GM18868 (cell line): ENCODE data around the gene EXD3.

Experiments used
- ATAC-seq: cut with Tn5 transposase; IDR thresholded peaks from one replicate; pipeline ENCODE4 v1.9.1; 2021; ENCODE audit warnings: mild to moderate bottlenecking, moderate library complexity; ENCODE audit not compliant: unreplicated experiment

Gene EXD3

DNA sequence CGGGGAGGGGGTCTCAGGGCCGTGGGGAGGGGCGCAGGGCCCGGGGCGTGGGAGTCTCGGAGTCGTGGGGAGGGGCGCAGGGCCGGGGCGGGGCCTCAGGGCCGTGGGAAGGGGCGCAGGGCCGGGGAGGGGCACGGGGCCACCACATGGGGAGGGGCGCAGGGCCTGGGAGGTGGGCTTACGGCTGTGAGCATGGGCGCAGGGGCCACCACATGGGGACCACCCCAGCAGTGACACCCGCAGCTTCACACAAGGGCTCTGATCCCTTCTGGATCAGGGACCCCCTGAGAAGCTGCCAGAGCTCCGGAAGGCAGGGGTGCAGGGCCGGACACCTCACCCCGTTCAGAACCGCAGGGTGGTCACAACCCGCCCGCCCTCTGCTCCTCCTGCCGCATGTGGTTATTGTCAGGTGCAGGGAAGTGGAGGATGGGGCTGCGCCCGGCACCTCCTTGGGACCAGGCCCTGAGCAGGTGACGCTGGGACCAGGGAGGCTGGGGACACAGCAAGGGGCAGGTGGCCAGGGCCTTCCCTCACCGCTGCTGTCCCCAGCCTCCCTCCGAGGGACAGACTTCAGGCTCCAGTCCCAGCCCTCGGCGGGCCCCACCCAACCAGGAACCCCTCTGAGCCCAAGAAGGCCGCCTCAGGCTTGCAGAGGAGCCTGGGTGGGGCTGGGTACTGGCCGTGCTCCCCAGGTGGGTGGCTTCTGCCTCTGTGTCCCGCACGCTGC is 53.7 kb downstream of the EXD3 start:
- no peak for ATAC-seq

DNA sequence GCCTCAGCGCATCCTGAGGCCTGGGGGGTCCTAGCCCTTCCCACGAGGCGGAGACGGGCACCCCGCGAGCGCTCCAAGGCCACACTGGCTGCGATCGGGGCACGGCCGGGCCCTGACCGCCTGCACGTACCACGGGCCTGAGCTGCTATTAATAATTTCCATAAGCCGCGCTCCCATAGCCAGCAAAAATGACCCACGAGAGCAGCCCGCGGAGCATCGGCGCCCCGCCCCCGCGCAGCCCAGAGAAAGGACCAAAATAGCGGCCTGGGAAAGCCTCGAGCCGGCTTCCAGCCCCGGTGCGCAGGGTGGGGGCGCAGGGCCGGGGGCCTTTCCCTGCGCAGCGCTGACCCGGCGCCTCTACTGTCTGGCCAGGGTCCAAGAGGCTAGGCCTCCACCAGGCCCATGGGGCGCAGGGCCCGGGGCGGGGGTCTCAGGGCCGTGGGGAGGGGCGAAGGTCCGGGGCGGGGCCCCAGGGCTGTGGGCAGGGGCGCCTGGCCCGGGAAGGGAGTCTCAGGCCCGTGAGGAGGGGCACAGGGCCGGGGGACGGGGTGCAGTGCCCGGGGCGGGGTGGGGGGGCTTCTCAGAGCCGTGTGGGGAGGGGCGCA is 54.4 kb downstream of the EXD3 start:
- ATAC-seq = no peak

DNA sequence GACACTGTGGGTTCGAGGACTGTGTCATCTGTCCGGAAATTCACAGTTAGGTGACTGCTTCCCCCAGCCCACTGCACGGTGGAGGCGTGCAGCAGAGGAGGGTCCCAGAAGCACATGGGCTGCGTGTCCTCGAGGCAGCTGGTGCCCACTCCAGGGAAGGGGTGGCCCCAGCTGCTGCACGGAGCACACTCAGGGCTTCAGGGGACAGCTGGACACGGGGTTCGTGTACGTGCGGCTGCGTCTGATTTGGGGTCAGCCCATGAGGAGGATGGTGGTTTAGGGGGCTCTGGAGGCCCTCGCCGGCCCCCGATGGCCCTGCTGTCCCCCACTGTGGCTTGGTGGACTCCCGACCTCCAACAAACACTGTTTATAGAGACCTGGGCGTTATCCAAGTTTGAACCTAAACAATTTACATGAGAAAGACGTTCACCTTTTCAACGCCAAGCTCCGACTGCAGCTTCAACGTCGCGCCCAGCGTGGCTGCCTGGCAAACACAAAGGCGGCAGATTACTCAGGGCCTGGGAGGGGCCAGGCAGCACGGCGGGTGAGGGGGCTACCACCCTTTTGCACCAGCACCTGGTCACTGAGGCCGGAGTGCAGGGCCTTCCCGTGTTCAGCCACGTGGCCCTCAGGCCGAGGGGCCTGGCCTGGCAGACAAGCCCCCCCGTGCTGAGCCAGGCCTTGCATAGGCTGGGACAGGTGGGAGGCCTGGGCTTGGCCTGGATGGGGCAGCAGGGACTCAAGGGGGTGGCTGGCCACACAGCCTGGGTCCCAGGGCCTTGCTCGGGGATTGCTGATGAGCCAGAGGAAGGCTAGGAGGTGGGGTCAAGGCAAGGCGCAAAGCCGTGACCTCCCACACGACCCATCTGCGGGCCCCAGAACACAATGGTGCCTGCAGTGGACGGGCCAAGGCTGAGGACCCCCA is 55.2 kb downstream of the EXD3 start:
- ATAC-seq = no peak

DNA sequence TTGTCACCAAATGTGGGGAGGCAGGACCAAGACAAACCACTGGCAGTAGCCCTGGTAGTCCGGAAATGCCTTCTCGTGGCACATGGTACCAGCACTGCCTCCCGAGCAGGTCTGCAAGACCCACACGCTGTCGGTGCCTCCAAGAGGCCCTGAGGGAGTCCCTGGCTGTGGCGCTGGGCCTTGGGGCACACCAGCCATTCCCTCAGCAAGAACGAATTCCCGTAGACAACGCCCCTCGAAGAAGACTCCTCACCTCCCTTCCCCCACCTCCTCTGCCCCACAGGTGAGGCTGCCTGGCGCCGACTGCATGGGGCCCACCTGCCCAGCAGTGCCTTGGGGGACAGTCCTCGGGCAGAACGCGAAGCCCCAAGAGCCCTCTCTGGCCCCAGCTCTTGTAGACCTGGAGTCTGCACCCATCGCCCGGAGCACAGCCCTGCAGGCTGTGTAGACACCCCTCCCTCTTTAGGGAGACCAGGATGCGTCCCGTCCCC is 56.0 kb downstream of the EXD3 start:
- ATAC-seq = no peak

DNA sequence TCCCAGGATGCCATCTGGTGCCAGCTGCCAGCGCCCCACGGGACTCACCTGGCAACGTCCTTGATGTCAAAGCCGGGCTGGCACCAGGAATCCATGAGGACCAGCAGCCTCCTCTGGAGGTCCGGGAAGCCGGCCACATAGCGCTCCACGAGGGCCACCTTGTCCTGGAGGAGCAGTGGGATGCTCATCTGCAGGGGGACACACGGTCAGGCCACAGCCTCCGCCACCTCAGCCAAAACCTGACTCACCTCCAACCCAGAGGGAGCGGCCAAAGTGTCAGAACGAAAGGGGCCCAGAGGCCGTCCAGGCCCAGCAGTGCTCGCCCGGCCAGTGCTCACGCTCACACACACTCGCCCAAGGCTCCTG is 56.5 kb downstream of the EXD3 start:
- ATAC-seq = no peak

DNA sequence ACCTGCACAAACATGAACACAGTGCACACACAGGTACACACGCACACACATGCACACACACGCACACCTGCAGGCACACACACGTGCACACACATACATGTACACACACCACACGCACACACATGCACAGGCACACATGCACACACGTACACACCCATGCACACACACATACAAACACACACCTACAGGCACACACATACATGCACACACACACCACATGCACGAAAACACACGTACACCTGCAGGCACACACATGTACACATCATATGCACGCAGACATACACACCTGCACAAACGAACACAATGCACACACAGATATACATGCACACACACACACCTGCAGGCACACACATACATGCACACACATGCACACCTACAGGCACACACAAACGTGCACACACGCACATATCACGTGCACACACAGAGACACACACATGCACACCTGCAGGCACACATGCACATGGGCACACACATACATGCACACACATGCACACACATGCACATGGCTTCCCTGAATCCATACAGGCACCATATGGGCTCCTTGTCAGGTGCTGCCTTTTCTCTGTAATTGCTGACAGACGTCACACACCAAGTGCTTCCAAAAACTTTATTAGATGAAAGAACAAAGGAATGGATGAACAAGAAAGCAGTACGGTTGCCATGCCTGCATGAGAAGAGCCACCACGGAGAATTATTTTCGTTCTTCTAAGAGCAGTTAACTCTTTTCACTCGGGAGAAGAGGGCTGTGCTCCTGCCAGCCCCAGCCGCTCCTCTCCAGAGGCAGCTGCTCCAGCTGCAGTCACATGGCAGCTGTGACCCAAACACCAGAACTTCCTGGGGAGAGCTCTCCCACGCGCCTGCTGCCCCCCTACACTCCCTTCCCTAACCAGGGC is 57.2 kb downstream of the EXD3 start:
- ATAC-seq = no peak

DNA sequence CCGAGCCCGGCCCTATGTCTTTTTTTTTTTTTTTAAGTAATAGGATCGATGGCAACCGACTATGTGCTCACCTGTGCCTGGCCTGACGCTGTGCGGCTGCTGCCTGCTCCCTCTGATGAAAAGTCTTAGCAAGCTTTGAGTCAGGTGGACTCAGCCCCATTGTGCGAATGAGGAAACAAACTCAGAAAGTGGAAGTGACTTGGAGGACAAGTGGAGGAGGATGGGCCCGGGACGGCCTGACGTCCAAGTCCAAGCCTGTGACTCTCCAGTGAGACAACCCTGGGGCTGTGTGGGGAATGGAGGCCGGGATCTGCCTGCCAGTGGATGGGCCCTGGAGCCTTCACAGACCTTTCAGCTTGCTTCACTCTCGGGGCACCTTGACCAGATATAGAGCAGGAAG is 57.9 kb downstream of the EXD3 start:
- ATAC-seq = no peak

DNA sequence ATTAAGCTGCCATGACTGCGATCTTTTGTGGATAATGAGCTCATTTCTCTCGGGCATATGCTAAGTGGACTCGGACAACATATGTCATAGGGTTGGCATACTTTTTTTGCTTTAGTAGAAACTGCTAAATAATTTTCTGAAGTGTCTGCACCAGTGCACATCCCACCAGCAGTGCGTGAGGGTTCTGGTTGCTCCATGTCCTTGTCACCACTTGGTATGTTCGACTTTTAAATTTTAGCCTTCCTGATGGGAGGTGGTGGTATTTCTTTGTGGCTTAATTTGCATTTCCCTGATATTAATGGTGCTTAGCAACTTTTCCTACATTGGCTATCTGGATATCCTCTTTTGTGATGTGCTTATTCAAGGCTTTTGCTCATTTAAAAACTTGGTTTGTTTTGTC is 63.1 kb downstream of the EXD3 start:
- ATAC-seq = no peak

DNA sequence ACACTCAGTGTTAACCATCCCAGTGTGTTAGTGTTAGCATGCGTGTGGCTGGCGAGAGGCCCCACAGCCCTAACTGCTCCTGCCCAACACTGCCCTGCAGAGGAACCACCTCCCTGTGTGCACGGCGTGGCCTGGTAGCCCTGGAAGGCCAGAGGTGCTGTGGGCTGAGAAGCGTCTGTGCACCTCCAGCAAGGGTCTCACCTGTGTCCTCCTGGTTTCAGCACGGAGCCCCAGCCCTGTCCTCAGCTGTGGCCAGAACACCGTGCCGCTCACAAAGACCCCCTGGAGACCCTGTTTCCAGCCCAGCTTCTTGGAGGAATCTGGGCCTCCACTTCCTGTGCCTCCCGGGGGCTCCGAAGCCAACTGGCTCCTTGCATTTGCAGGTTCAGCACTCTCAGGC is 64.8 kb downstream of the EXD3 start:
- ATAC-seq = no peak

DNA sequence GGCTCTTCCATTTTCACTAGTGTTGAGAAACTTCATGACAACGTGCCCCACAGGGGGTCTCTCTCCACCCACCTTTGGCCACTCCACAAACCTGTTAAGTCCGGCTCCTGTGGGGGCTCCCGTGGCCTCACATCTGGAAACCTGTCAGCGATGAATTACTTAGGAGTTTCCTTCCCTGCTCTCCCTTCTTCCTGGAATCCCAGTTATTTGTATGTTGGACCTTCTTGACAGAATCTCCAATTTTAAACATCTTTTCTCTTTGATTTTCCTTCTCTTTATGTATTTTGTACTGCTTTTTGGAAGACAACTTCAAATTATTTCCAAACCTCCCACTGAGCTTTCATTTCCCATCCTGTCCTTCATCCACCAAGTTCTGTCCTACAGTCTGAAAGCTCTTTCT is 65.8 kb downstream of the EXD3 start:
- no peak for ATAC-seq

DNA sequence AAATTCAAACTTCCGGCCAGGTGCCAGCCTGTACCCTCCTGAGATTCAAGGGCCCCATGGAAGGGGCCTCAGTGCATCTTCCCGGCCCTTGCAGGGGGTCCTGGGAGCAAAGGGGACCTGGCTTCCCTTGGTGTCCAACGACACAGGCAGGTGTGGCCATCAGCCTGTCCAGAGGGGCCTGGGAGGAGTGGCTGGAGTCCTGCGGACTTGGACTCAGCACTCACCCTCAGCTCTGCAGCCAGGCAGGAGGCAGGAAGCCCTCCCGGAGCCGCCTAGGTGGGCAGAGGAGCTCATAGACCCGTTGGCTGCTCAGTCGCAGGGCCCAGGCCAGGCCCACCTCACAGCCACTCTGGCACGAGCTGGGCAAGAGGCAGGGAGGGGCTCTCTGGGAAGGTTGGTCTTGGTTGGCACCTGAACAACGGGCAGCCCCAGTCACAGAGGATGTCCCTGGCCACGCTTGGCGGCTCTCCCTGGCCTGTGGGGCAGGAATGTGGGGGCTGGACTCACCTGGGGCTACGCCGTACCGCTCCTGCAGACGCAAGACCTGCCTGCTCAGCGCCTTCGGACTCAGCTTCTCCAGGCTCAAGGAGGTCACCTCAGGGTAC is 67.1 kb downstream of the EXD3 start:
- ATAC-seq = no peak

DNA sequence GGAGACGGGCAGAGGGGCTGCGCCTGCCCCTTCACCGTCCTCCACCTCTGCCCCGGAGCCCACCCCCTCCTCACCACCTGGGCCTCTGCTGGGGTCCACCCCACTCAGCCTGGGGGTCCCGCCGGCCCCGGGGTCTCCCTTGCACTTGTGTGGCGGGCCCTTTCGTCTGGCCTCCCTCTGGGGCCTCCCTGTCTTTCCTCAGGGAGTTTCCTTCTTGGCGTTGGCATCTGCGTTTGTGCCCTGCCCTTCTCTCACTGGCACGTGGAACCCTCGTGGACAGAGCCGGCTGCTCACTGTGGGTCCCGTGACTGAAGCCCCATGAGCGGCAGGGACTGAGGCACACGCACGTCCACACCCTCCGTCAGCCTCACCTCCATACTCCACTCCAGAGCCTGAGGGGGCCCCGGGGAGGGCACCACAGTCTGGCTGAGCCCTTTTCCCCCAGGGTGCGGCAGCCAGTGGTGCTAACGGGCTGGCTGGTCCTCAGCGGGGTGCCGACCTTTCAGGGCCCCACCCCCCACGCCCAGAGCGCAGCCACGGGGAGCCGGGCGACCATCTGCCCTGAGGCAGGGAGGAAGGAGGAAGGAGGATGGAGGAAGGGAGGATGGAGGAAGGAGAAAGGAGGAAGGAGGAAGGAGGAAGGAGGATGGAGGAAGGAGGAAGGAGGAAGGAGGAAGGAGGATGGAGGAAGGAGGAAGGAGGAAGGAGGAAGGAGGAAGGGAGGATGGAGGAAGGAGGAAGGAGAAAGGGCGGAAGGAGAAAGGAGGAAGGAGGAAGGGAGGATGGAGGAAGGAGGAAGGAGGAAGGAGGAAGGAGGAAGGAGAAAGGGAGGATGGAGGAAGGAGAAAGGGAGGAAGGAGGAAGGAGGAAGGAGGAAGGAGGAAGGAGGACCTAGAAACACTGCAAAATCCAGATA is 67.9 kb downstream of the EXD3 start:
- ATAC-seq = no peak

DNA sequence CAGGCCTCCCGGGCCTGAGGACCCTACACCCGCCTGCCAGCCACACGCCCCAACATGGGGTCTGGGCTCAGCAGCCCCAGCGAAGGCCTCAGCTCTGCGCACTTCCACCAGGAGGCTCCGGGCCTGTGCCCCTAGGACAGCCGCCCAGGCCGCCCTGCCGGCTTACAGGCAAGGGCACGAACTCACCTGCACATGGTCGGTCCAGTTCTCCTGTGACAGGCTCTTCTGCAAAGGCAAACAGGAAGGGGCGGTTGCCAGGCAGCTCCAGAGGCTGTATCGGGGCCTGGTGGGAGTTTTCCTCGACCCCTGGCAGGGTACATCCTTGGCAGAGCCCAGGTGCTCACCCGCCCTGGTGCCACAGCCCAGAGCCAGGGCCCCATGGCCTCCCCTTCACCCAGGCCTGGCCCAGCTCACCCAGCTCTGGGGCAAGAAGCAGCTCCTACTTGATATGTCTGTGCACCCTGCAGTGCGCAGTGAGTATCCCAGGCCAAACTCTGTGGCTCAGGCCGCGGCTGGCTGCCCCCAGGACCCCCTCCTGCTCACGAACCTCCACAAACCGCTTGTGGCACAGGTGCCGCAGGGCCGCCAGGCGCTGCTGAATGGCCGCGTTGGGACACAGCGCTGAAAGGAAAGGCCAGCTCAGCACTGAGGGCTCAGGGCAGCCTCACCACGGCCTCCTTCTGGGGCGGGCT is 68.7 kb downstream of the EXD3 start:
- ATAC-seq = no peak

DNA sequence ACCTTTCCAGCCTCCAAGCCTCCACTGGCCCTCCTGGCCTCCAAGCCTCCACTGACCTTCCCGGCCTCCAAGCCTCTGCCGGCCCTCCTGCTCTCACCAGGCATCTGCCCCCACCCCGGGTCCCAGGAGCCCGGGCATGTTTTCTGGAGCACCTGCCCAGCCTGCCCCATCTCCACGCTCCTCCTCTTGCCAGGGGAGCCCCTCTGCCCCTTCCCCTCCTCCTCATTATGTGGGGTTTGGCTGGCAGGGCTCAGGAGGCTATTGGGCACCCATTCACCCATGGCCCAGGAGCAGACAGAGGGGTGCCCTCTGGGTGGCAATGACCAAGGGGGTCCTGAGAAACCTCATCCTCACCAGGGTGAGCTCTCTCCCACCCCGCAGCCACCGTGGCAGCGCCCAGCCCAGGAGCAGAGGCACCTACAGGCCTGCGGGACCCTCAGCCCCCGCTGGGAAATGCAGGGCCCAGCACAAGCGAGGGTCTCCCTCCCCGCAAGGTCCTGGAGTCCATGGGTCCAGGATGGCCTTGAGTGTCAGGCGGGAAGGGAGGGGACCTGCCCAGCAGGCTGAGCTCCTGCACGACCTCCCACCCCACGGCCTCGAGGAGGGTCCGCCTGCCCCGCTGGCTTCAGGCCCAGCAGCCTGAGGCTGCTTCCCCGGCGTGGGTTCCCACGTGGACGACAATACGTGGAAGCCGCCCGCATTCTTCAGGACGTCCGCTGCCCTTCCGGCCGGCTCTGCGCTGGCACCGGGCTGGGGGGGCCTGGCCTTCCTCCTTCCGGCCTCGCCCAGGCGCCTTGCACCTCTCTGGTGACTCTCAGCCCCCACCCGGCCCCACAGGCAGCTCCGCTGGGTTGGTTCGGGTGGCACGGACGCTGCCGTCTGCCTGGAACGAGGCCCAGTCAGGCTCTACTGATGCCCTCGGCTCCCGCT is 69.5 kb downstream of the EXD3 start:
- no peak for ATAC-seq

DNA sequence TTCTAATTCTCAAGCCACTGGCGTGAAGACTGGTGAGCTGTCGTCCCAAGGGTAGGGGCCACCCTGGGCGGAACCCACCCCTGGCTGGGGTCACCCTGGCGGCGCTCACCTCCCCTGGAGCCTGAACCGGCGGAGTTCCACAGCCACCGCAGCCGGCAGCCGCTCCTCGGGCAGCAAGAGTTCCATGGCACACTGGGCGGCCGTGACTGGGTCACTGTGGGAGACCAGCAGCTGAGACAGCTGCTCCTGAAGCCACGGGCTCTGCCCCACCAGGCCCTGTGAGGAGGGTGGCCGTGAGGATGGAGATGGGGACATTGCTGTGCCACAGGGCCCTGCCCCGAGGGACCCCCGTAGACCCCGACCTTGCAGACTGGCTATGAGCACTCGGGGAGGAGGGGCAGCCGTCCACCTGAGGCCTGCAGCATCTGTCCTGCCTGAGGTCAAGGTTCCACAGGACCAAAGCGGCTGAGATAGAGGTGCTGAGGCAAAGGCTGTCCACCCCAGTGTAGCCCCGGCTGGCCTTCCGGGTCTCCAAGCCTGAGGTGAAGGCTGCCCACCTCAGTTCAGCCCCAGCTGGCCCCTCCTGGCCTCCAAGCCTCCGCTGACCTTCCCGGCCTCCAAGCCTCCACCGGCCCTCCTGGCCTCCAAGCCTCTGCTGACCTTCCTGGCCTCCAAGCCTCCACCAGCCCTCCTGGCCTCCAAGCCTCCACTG is 70.3 kb downstream of the EXD3 start:
- ATAC-seq = no peak

DNA sequence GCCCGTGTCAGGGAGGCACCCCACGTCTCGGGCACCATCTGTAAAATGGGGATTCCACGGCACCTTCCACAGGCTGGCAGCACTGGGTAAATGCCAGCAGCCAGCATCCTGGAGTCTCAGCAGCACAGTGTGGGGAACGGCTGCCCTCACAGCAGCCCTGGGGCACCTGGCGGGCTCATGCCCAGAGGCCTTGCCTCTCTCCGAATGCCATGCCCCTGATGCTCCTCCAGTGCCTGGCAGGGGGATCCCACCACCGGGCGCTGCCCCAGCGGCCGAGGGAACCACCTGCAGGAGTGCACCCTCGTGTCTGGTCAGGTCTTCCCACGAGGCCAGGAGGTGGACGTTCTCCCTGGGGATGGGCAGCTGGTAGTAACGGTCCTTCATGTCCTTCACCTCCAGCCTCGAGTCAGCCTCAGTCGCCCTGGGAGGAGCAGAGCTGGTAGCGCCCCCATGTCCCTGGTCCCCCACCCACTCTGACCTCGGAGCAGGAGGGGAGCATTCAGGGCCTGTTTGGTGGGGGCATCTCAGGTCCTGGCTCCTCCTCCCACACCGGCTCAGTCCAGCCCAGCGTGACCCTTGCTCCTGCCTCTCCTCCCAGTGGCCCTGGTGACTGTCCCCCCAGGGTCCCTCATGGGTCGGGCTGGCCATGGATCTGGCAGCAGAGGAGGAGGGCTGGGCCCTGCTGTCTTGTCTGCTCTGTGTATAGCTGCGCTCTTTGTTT is 71.0 kb downstream of the EXD3 start:
- no peak for ATAC-seq
